Sigmoid colon (tissue), 7 donors: ENCODE results near the gene LUZP2. TPM values are rescaled to one million over a fixed set of nuclear protein-coding genes. Genes with fewer than 3 reads are reported as not detected.

ENCODE experiments used
- DNase-seq: peaks from one replicate; pipeline ENCODE4 v3.0.0-alpha.2; 2019
- H3K27ac ChIP-seq, 4 donors: fragments of 200-600 bp; sonication (generic); one replicate each; pipeline ENCODE4 v1.5.1; 2016 to 2019; ENCODE audit warnings: mild to moderate bottlenecking in 1 of 4
- H3K27me3 ChIP-seq, 3 donors: fragments of 200-600 bp; sonication (generic); one replicate each; pipeline ENCODE4 v1.5.1; 2019; ENCODE audit warnings: mild to moderate bottlenecking in 1 of 3
- H3K36me3 ChIP-seq, 4 donors: fragments of 200-600 bp; sonication (generic); one replicate each; pipeline ENCODE4 v1.5.1; 2016 to 2019
- H3K4me1 ChIP-seq, 4 donors: fragments of 200-600 bp; sonication (generic); one replicate each; pipeline ENCODE4 v1.5.1; 2017 to 2019
- H3K4me3 ChIP-seq, 4 donors: fragments of 200-600 bp; sonication (generic); one replicate each; pipeline ENCODE4 v1.5.1; 2017 to 2019; ENCODE audit warnings: mild to moderate bottlenecking in 2 of 4, moderate library complexity in 1 of 4
- H3K9me3 ChIP-seq, 4 donors: fragments of 200-600 bp in 3 of 4; sonication (generic) in 3 of 4; one replicate each; pipeline versions ENCODE4 v1.5.1 to v1.6.1; 2013 to 2019
- EP300 ChIP-seq, 4 donors: sonication (generic); formaldehyde crosslinking; IDR thresholded peaks; one replicate each; pipeline ENCODE4 v1.6.1; 2017; ENCODE audit warnings: antibody characterized with exemption in 4 of 4
- POLR2A ChIP-seq, 2 donors: fragments of 450-650 bp; IDR thresholded peaks; one replicate each; pipeline ENCODE4 v1.6.1; 2016; ENCODE audit warnings: antibody characterized with exemption in 2 of 2, mild to moderate bottlenecking in 2 of 2, moderate library complexity in 2 of 2
- POLR2AphosphoS5 ChIP-seq, 4 donors: sonication (generic); formaldehyde crosslinking; IDR thresholded peaks; one replicate each; pipeline ENCODE4 v1.6.1; 2017; ENCODE audit warnings: antibody characterized with exemption in 4 of 4
- WGBS, 2 donors: extraction: QIAGEN DNeasy Blood & Tissue Kit; methylation state at CpG; one replicate each; pipeline ENCODE4 v1.1.7; 2013; 5-methylcytosine and 5-hydroxymethylcytosine counted together
- intact Hi-C: fragments of 100-400 bp; cut with DNase I; formaldehyde crosslinking; loops from one replicate; pipeline ENCODE4 v1.15.1; 2023
- polyA plus RNA-seq, 3 donors: library from polyadenylated mRNA; stranded (reverse); fragments of 200-250 nt; gene quantifications; one replicate each; pipeline ENCODE4 v1.2.3, GENCODE V29; 2013
- total RNA-seq, 4 donors: library from RNA; depleted of rRNA; stranded (reverse); fragments of >200 nt; gene quantifications; one replicate each; pipeline ENCODE4 v1.1.0, GENCODE V29; 2016
- TF ChIP-seq, protein P1 (sequence below), 4 experiments: fragments of 450-650 bp in 3 of 4; fragments of 200-600 bp in 1 of 4; IDR thresholded peaks; one replicate each; pipeline ENCODE4 v1.5.1; 2016 to 2019; ENCODE audit warnings: antibody characterized with exemption in 4 of 4, mild to moderate bottlenecking in 3 of 4, moderate library complexity in 2 of 4
- donor health status: healthy with polysubstance abuse.
- donor health status: Bipolar disorder and iron deficiency.
- donor health status: healthy.

The LUZP2 gene
- total and polyA plus RNA-seq, 7 donors: 0.16 to 2.1 (median 0.83) TPM

- TF ChIP-seq, protein P1, sequence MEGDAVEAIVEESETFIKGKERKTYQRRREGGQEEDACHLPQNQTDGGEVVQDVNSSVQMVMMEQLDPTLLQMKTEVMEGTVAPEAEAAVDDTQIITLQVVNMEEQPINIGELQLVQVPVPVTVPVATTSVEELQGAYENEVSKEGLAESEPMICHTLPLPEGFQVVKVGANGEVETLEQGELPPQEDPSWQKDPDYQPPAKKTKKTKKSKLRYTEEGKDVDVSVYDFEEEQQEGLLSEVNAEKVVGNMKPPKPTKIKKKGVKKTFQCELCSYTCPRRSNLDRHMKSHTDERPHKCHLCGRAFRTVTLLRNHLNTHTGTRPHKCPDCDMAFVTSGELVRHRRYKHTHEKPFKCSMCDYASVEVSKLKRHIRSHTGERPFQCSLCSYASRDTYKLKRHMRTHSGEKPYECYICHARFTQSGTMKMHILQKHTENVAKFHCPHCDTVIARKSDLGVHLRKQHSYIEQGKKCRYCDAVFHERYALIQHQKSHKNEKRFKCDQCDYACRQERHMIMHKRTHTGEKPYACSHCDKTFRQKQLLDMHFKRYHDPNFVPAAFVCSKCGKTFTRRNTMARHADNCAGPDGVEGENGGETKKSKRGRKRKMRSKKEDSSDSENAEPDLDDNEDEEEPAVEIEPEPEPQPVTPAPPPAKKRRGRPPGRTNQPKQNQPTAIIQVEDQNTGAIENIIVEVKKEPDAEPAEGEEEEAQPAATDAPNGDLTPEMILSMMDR (IDR thresholded peaks at IDR 0.05): no peak
- TF ChIP-seq POLR2AphosphoS5 (IDR thresholded peaks at IDR 0.05) (no peak), EP300 (IDR thresholded peaks at IDR 0.05) (no peak), POLR2A (IDR thresholded peaks at IDR 0.05) (no peak)
- DNase-seq: no peak
- intact Hi-C loops: no loop called here
- Histone ChIP-seq H3K36me3 (no peaks in the 10 kb centered on the region), H3K4me1 (no peaks in the 10 kb centered on the region), H3K27me3 (no peaks in the 10 kb centered on the region), H3K27ac (no peak overlapping the region), H3K4me3 (no peak overlapping the region), H3K9me3 (no peaks in the 10 kb centered on the region)
- whole genome bisulfite sequencing, 2 donors: 89 to 91% methylated on average over 3 of the region's 3 CpGs
Measured at GRCh38 chr11:24759742-24760141, 262.9 kb downstream of the LUZP2 start.

- H3K27ac ChIP-seq: no peak overlapping the region
- no peak for TF ChIP-seq POLR2AphosphoS5 (IDR thresholded peaks at IDR 0.05)
- TF ChIP-seq, protein P1 (IDR thresholded peaks at IDR 0.05): no peak
- DNase-seq: no peak
- no peaks in the 10 kb centered on the region for H3K9me3 ChIP-seq
- intact Hi-C loops: no loop called here
- no peaks in the 10 kb centered on the region for H3K4me1 ChIP-seq
- no peaks in the 10 kb centered on the region for H3K27me3 ChIP-seq
- no peaks in the 10 kb centered on the region for H3K36me3 ChIP-seq
- no peak overlapping the region for H3K4me3 ChIP-seq
Measured at GRCh38 chr11:24760681-24761080, 263.8 kb downstream of the LUZP2 start.

GRCh38 chr11:24762076-24762475, 265.2 kb downstream of the LUZP2 start:
- Histone ChIP-seq H3K27me3 (no peaks in the 10 kb centered on the region), H3K9me3 (no peaks in the 10 kb centered on the region), H3K36me3 (no peaks in the 10 kb centered on the region), H3K4me3 (no peak overlapping the region), H3K4me1 (no peaks in the 10 kb centered on the region), H3K27ac (no peak overlapping the region)
- 48 to 84% methylated on average over 2 of the region's 2 CpGs for WGBS, 2 donors
- no peak for TF ChIP-seq POLR2A (IDR thresholded peaks at IDR 0.05)
- no peak for DNase-seq
- intact Hi-C loops: no loop called here

DNA sequence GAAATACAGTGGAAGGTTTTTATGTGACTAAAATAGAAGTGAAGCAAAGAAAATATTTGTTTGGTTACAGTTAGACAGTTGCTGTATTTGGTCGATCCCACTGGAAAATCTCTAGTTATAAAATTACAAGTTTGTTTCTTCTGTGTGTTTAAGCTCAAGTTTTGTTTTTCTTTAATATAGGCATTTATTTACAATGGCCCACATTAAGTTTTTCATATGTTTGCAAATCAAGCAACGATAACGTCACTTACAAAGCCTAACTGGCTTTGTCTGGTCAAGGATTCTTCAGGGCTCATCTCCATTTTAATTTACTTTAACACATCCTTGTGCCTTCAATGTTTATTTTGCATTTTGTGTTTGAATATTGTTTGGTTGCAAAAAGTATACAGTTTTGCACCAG, 270.6 kb downstream of the LUZP2 start:
- H3K27me3 ChIP-seq: no peaks in the 10 kb centered on the region
- intact Hi-C loops: no loop called here
- TF ChIP-seq EP300 (IDR thresholded peaks at IDR 0.05) (no peak), POLR2A (IDR thresholded peaks at IDR 0.05) (no peak), POLR2AphosphoS5 (IDR thresholded peaks at IDR 0.05) (no peak)
- TF ChIP-seq, protein P1 (IDR thresholded peaks at IDR 0.05): no peak
- DNase-seq: no peak
- H3K27ac ChIP-seq: no peak overlapping the region
- no peaks in the 10 kb centered on the region for H3K4me1 ChIP-seq
- WGBS, 2 donors: 71 to 76% methylated on average over 3 of the region's 3 CpGs
- H3K36me3 ChIP-seq: no peaks in the 10 kb centered on the region
- no peaks in the 10 kb centered on the region for H3K9me3 ChIP-seq
- H3K4me3 ChIP-seq: no peak overlapping the region

DNA sequence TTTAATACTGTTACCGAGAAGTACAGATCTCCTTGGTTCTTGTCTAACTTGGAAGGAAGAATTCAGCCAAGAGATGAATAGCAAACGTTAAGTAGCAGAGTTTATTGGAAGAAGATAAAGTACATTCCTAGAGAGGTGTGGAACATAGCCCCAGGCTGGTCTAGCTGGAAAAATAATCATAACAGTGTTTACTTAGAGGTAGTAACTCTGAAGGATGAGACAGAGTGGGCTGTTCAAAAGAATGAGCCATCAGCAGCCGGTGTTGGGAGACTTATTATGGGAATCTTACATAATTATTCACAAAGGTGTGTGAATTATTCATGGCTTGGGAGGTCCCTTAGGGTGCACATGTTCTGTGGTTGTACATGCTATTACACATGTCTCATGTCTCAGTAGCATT, 276.5 kb downstream of the LUZP2 start:
- Histone ChIP-seq H3K27me3 (no peaks in the 10 kb centered on the region), H3K36me3 (no peaks in the 10 kb centered on the region), H3K27ac (no peak overlapping the region), H3K9me3 (no peaks in the 10 kb centered on the region), H3K4me1 (no peaks in the 10 kb centered on the region), H3K4me3 (no peak overlapping the region)
- TF ChIP-seq POLR2A (IDR thresholded peaks at IDR 0.05) (no peak), EP300 (IDR thresholded peaks at IDR 0.05) (no peak), POLR2AphosphoS5 (IDR thresholded peaks at IDR 0.05) (no peak)
- TF ChIP-seq, protein P1 (IDR thresholded peaks at IDR 0.05): no peak
- intact Hi-C loops: no loop called here
- 79 to 85% methylated on average over 3 of the region's 3 CpGs for WGBS, 2 donors
- no peak for DNase-seq
